ENCODE data around the gene MSRB3.

- no peak for TF ChIP-seq CTCF (IDR thresholded peaks at IDR 0.05)
- no peak for TF ChIP-seq EZH2 (IDR thresholded peaks at IDR 0.05; ENCODE audit: borderline replicate concordance, insufficient read depth, low read depth, low read length, poor library complexity, severe bottlenecking)
Measured at GRCh38 chr12:65355461-65355860, 77.0 kb downstream of the MSRB3 start.

Measured in B cell (primary cell).